Esophagus muscularis mucosa (tissue), 4 donors: ENCODE data around the gene FAM135A. TPM values are rescaled to one million over a fixed set of nuclear protein-coding genes. Genes with fewer than 3 reads are reported as not detected.

Source experiments
- DNase-seq: peaks from one replicate; pipeline ENCODE4 v3.0.0-alpha.2; 2017; ENCODE audit errors: extremely low spot score
- H3K27ac ChIP-seq, 4 donors: fragments of 200-600 bp; sonication (generic); replicated peaks in 1 of 4; 1 replicate in 3 of 4; 2 replicates in 1 of 4; pipeline ENCODE4 v1.5.1; 2016 to 2019; ENCODE audit warnings: mild to moderate bottlenecking in 1 of 4
- H3K27me3 ChIP-seq, 4 donors: fragments of 200-600 bp; sonication (generic); one replicate each; pipeline versions ENCODE4 v1.5.1 to v1.6.0; 2016 to 2019
- H3K36me3 ChIP-seq, 4 donors: fragments of 200-600 bp; sonication (generic); one replicate each; pipeline ENCODE4 v1.5.1; 2016 to 2019
- H3K4me1 ChIP-seq, 4 donors: fragments of 200-600 bp; sonication (generic); one replicate each; pipeline ENCODE4 v1.5.1; 2016 to 2019
- H3K4me3 ChIP-seq, 4 donors: fragments of 200-600 bp; sonication (generic); 1 replicate in 2 of 4; 2 replicates in 2 of 4; pipeline ENCODE4 v1.5.1; 2016 to 2019; ENCODE audit warnings: mild to moderate bottlenecking in 4 of 4, moderate library complexity in 1 of 4
- H3K9me3 ChIP-seq, 4 donors: fragments of 200-600 bp; sonication (generic); 1 replicate in 3 of 4; 2 replicates in 1 of 4; pipeline ENCODE4 v1.5.1; 2016 to 2019
- EP300 ChIP-seq: sonication (generic); formaldehyde crosslinking; IDR thresholded peaks from one replicate; pipeline ENCODE4 v1.6.1; 2017; ENCODE audit warnings: antibody characterized with exemption
- POLR2A ChIP-seq: fragments of 450-650 bp; IDR thresholded peaks from one replicate; pipeline ENCODE4 v1.6.1; 2017; ENCODE audit warnings: antibody characterized with exemption, moderate library complexity, mild to moderate bottlenecking, low read depth
- POLR2AphosphoS5 ChIP-seq, 2 donors: sonication (generic); formaldehyde crosslinking; IDR thresholded peaks; one replicate each; pipeline ENCODE4 v1.6.1; 2017; ENCODE audit warnings: antibody characterized with exemption in 2 of 2
- WGBS: methylation state at CpG from one replicate; pipeline ENCODE4 v1.1.5; 2018; 5-methylcytosine and 5-hydroxymethylcytosine counted together
- intact Hi-C: fragments of 100-400 bp; cut with DNase I; formaldehyde crosslinking; loops from one replicate; pipeline ENCODE4 v1.15.1; 2023
- total RNA-seq, 4 donors: library from RNA; depleted of rRNA; stranded (reverse); fragments of >200 nt; gene quantifications; one replicate each; pipeline versions ENCODE4 v1.1.0 to v1.2.1, GENCODE V29; 2016
- TF ChIP-seq, protein P1 (sequence below), 3 experiments: fragments of 200-600 bp in 2 of 3; fragments of 450-650 bp in 1 of 3; sonication (generic) in 2 of 3; IDR thresholded peaks; one replicate each; pipeline ENCODE4 v1.5.1; 2017 to 2019; ENCODE audit warnings: antibody characterized with exemption in 3 of 3, mild to moderate bottlenecking in 2 of 3, moderate library complexity in 1 of 3

FAM135A gene
- total RNA-seq, 4 donors from 2014 or later, result 14.8 to 21.3 (median 19.8) TPM

DNA sequence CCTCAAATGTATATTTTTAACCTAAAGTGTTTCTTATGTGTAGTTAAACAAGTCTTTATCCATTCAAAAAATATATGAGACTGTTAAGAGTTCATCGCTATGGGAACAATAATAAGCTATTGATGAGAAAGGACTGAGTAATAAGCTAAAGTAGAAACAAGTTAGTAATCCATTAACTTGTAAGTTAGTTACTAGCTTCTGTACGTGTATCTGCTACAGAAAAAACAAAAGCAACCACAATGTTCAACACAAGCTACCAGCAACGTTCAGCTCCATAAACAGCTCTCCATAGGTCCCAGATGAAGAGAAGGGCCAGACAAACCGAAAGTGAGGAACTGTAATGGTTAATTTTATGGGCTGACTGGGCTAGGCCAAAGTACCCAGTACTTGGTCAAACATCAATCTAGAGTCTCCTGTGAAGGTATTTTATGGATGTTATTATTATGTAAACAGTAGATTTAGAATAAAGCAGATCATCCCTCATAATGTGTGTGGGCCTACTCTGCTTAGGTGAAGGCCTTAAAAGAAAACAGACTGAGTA, 33.8 kb upstream of the FAM135A start:
- H3K27me3 ChIP-seq, result peaks cover 0 to 5% (median 0%) of the 10 kb centered on the region in 4 donors
- no peaks in the 10 kb centered on the region for H3K4me1 ChIP-seq
- TF ChIP-seq, protein P1, sequence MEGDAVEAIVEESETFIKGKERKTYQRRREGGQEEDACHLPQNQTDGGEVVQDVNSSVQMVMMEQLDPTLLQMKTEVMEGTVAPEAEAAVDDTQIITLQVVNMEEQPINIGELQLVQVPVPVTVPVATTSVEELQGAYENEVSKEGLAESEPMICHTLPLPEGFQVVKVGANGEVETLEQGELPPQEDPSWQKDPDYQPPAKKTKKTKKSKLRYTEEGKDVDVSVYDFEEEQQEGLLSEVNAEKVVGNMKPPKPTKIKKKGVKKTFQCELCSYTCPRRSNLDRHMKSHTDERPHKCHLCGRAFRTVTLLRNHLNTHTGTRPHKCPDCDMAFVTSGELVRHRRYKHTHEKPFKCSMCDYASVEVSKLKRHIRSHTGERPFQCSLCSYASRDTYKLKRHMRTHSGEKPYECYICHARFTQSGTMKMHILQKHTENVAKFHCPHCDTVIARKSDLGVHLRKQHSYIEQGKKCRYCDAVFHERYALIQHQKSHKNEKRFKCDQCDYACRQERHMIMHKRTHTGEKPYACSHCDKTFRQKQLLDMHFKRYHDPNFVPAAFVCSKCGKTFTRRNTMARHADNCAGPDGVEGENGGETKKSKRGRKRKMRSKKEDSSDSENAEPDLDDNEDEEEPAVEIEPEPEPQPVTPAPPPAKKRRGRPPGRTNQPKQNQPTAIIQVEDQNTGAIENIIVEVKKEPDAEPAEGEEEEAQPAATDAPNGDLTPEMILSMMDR (IDR thresholded peaks at IDR 0.05), result no peak
- TF ChIP-seq EP300, result no peak
- TF ChIP-seq POLR2A, result no peak
- TF ChIP-seq POLR2AphosphoS5 (IDR thresholded peaks at IDR 0.05), result no peak
- no peak for DNase-seq
- H3K4me3 ChIP-seq, result no peak overlapping the region
- no peaks in the 10 kb centered on the region for H3K9me3 ChIP-seq
- 83% methylated on average over 4 of the region's 4 CpGs for WGBS
- H3K27ac ChIP-seq, result no peak overlapping the region
- H3K36me3 ChIP-seq, result no peaks in the 10 kb centered on the region
- intact Hi-C loops, result no loop called here

DNA sequence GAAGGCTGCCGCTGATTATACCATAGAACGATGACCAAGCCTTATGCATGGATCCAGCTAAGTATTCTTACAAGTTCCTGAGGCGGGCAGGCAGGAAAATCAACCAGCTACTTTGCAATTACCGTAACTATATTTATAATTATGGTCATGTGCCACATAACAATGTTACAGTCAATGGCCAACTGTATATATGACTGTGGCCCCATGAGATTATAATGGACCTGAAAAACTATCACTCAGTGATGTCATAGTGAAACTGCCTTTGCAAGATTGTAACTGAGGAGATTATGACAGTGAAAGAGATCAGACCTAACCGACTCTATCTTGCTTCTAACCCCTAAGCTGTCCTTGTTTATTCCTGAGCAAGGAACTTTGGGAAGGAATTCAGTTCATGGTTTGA, 33.1 kb upstream of the FAM135A start:
- no peak overlapping the region for H3K27ac ChIP-seq
- H3K4me1 ChIP-seq, result no peaks in the 10 kb centered on the region
- no peaks in the 10 kb centered on the region for H3K36me3 ChIP-seq
- no peak for TF ChIP-seq POLR2A
- TF ChIP-seq, protein P1 (IDR thresholded peaks at IDR 0.05), result no peak
- no peak for TF ChIP-seq POLR2AphosphoS5 (IDR thresholded peaks at IDR 0.05)
- TF ChIP-seq EP300, result no peak
- H3K4me3 ChIP-seq, result no peak overlapping the region
- no peaks in the 10 kb centered on the region for H3K9me3 ChIP-seq
- intact Hi-C loops, result no loop called here
- peaks cover 0 to 2% (median 0%) of the 10 kb centered on the region in 4 donors for H3K27me3 ChIP-seq
- WGBS, result 96% methylated on average over 5 of the region's 5 CpGs
- no peak for DNase-seq

DNA sequence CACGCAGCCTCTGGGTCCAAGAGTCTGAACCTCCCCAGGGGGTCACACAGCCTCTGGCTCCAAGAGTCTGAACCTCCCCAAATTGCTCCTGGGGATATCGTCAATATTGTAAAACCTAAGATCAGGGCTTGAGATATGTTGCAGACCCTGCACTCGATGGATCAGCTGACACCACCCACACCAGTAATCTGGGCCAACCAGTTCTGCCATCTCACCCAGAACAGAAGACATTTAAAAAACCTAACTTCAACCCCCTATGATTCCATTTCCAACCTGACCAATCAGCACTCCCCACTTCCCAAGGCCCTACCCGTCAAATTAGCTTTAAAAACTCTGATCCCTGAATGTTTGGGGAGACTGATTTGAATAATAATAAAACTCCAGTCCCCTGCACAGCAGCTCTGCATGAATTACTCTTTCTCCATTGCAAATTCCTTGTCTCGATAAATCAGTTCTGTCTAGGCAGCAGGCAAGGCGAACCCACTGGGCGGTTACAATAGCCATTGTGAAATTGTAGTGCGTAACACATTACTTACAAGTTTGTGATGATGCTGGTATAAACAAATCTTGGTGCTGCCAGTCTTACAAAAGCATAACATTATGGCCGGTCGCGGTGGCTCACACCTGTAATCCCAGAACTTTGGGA, 32.4 kb upstream of the FAM135A start:
- H3K4me3 ChIP-seq, result no peak overlapping the region
- no peaks in the 10 kb centered on the region for H3K27me3 ChIP-seq
- no peaks in the 10 kb centered on the region for H3K4me1 ChIP-seq
- no peak for DNase-seq
- intact Hi-C loops, result no loop called here
- 94% methylated on average over 11 of the region's 11 CpGs for WGBS
- no peaks in the 10 kb centered on the region for H3K9me3 ChIP-seq
- no peaks in the 10 kb centered on the region for H3K36me3 ChIP-seq
- no peak overlapping the region for H3K27ac ChIP-seq
- TF ChIP-seq EP300 (no peak), POLR2AphosphoS5 (IDR thresholded peaks at IDR 0.05) (no peak), POLR2A (no peak)
- TF ChIP-seq, protein P1 (IDR thresholded peaks at IDR 0.05), result no peak

DNA sequence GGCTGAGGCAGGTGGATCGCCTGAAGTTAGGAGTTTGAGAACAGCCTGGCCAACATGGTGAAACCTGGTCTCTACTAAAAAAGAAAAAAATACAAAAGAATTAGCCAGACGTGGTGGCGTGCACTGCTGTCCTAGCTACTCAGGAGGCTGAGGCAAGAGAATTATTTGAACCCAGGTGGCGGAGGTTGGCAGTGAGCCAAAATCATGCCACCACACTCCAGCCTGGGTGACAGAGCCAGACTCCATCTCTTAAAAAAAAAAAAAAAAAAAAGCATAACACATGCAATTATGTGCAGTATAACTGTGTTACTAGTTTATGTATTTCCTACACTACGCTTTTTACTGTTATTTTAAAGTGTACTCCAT, 31.9 kb upstream of the FAM135A start:
- H3K36me3 ChIP-seq, result no peaks in the 10 kb centered on the region
- no peaks in the 10 kb centered on the region for H3K4me1 ChIP-seq
- H3K27me3 ChIP-seq, result no peaks in the 10 kb centered on the region
- no peak overlapping the region for H3K27ac ChIP-seq
- WGBS, result 86% methylated on average over 5 of the region's 5 CpGs
- H3K9me3 ChIP-seq, result no peaks in the 10 kb centered on the region
- DNase-seq, result no peak
- TF ChIP-seq POLR2A (no peak), POLR2AphosphoS5 (IDR thresholded peaks at IDR 0.05) (no peak), EP300 (no peak)
- TF ChIP-seq, protein P1 (IDR thresholded peaks at IDR 0.05), result no peak
- intact Hi-C loops, result no loop called here
- H3K4me3 ChIP-seq, result no peak overlapping the region

DNA sequence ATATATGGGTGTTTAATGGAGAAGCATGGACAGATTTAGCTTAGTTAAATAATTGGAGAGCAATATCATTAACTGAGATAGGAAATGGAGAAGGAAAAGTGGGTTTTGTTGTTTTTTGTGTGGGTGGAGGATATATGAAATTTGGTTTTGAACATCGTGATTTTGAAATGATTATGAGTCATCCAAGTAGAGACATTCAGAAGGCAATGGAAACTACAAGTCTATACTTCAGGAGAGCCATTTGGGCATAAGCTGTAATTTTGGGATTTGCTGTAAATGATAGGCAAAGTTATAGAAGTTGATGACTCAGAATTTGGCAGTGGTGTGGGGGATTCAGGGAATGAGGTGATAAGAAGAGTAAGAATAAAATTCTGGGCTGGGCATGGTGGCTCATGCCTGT, 27.4 kb upstream of the FAM135A start:
- Histone ChIP-seq H3K4me1 (no peaks in the 10 kb centered on the region), H3K27ac (no peak overlapping the region), H3K27me3 (no peaks in the 10 kb centered on the region), H3K4me3 (no peak overlapping the region), H3K9me3 (no peaks in the 10 kb centered on the region), H3K36me3 (no peaks in the 10 kb centered on the region)
- intact Hi-C loops, result no loop called here
- no peak for DNase-seq
- TF ChIP-seq EP300, result no peak
- no peak for TF ChIP-seq POLR2A
- TF ChIP-seq POLR2AphosphoS5 (IDR thresholded peaks at IDR 0.05), result no peak
- TF ChIP-seq, protein P1 (IDR thresholded peaks at IDR 0.05), result no peak
- WGBS, result 64% methylated on average over 1 of the region's 1 CpG
